Testis (tissue), 2 donors: ENCODE measurements around the gene MYH8.

Experiments used
- CTCF ChIP-seq, 3 experiments: fragments of 450-650 bp in 2 of 3; fragments of 200-600 bp in 1 of 3; sonication (generic) in 1 of 3; IDR thresholded peaks; one replicate each; pipeline ENCODE4 v1.5.1; 2016 to 2019; ENCODE audit warnings: antibody characterized with exemption in 3 of 3, mild to moderate bottlenecking in 2 of 3, moderate library complexity in 1 of 3
- POLR2A ChIP-seq: fragments of 450-650 bp; IDR thresholded peaks from one replicate; pipeline ENCODE4 v1.6.1; 2017; ENCODE audit warnings: antibody characterized with exemption, mild to moderate bottlenecking, moderate library complexity

GRCh38 chr17:10384175-10384574, 37.6 kb downstream of the MYH8 start:
- no peak for TF ChIP-seq CTCF (IDR thresholded peaks at IDR 0.05)
- no peak for TF ChIP-seq POLR2A
